Measurements from ENCODE around the gene PPP2R5D.

The PPP2R5D gene

DNA sequence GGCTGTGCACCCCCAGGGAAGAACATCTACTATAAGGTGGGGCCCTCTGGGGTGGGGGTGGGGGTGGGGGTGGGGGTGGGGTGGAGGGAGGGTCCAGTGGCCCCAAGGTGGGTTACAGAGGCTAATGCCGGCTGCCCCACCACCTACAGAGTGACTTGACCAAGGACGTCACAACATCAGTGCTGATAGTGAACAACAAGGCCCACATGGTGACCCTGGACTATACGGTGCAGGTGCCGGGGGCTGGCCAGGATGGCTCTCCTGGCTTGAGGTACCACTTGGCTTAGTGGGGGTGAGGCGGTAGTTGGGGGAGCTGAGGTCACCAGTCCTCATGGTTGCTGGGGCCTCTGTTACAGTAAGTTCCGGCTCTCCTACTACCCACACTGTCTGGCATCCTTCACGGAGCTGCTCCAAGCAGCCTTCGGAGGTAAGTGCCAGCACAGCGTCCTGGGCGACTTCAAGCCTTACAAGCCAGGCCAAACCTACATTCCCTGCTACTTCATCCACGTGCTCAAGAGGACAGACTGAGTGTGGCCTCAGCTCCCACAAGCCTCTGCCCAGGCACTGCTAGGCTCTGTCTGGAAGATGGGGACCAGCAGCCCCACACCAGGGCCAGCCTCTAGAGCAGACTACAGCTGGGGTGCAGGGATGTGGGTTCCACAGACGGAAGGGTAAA lies 21.1 kb upstream of the PPP2R5D start:
- peak in 1 of 58 donors; percentile 19 for DNase-seq

GRCh38 chr6:42963855-42964605 lies 20.3 kb upstream of the PPP2R5D start:
- peak in 2 of 58 donors; percentile 7 to 29 for DNase-seq

- DNase-seq, result no peak
Measured at GRCh38 chr6:42966571-42966970, 17.8 kb upstream of the PPP2R5D start.

- no peak for DNase-seq
Measured at GRCh38 chr6:42967228-42967627, 17.1 kb upstream of the PPP2R5D start.

DNA sequence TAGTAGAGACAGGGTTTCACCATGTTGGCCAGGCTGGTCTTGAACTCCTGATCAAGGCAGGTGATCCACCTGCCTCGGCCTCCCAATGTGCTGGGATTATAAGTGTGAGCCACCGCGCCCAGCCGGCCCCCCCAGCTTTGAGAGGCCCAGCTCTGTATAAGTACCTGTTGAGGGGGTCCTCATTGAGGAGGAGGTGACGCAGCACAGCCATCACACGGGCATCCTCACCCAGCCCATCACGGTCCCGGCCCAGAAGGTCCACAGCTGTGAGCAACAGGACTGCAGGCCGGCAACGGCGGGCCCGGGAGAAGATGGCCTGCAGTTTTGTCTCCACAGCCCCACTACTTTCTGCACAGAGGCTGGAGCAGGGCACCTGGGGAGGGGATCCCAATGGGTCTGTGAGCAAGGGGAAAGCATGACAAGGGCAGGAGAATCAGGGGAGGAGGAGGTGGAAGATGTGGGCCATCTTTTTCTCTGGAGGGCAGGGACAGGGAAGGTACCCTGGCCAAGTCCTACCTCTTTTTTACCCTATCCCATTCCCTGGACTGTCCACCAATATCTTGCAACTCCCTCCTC lies 16.2 kb upstream of the PPP2R5D start:
- DNase-seq, result no peak

- no peak for DNase-seq
Measured at GRCh38 chr6:42968783-42969182, 15.6 kb upstream of the PPP2R5D start.

DNA sequence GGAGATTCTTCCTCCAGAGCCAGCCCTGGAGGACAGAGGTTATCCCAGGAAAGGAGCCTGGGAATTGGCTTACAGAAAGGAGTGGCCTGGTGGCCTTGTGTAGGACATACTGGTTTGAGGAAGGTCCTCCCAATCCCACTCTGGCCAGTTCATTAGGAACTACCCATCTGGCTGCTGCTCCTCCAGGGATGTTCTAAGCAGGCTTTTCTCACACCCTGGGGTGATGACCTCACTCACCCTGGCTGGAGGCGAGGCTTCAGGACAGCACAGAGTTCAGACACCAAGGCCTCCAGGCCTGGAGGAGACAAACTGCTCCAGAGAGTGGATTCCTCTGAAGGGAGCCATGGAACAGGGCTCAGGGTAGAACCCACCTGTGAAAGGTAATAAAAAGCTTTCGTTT lies 14.9 kb upstream of the PPP2R5D start:
- no peak for DNase-seq

GRCh38 chr6:42969934-42970333 lies 14.4 kb upstream of the PPP2R5D start:
- DNase-seq, result no peak

DNA sequence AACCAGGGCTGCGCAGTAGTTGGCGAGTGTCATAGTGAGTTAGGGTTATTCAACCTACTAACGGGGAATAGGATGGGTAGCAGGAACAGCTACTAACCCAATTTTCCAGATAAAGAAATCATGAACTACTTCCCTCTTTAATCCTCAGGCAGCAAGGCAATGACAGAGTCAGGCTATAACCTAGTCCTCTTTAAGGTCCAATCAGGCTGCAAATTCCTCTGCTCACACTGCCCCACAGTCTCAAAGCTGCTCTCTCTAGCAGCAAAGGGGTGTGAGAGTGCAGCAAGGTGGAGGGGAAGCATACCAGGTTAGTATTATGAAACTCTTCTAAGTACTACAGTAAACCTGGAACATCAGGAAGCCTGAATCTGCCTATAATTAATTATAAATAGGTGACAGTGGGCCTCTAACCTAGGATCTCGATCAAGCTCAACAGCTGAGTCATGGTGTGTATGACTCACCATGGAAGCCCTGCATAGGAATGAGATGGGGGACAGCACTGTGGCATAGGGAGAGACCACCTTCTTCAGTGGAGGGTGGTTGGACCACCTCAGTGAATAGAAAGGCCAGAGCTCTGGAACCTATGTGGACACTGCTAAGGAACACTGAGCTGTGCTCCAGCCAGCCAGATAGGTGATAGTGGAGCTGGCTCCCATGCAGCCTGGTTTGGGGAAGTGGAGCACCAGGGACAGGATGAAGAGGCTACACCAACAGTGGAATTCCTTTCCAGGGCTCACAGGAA lies 13.3 kb upstream of the PPP2R5D start:
- no peak for DNase-seq

DNA sequence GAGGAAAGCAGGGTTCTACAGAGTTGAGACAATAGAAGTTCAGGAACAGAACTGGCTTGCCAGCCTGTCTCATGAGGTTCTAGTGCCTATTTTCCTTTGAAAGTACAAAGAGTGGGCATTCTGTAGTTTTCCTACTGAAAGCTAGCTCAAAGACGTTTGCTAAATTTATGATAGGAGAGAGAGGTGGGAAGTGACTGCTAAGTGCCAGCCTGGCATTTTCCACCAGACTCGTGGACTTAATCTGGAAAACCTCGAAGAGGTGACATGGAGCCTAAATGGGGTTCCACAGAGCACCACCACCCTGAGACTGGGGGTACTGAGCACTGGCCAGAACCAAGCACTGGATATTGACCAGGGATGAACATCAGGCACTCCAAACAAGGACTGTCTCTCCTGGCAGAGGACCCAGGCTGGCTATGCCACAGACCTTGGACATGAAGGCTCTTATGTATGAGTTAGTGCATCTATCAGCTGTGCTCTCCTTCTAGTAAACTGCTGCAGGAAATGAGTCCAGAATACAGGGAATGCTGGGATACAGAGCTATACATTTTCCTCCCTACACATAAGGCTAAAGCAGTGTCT lies 12.5 kb upstream of the PPP2R5D start:
- DNase-seq, result peak in 7 of 58 donors; percentile 19 to 64 (median 34)

DNA sequence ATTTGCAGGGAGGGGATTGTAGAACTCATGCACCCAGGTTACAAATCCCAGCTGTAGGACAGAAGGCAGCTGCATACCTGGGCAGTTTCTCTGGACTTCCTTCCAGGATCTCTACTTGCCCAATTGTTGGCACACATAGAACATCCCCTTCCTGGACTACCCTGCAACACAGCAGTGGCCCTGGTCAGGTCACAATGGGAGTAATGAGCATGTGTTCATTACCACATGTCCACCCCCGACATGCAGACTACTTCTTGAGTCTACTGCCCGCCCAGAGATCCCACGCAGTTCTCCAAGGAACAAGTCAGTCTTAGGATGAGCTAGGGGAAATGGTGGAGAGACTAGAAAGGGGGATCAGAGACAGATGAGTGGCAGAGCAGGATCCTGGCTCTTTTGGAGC lies 10.4 kb upstream of the PPP2R5D start:
- no peak for DNase-seq

DNA sequence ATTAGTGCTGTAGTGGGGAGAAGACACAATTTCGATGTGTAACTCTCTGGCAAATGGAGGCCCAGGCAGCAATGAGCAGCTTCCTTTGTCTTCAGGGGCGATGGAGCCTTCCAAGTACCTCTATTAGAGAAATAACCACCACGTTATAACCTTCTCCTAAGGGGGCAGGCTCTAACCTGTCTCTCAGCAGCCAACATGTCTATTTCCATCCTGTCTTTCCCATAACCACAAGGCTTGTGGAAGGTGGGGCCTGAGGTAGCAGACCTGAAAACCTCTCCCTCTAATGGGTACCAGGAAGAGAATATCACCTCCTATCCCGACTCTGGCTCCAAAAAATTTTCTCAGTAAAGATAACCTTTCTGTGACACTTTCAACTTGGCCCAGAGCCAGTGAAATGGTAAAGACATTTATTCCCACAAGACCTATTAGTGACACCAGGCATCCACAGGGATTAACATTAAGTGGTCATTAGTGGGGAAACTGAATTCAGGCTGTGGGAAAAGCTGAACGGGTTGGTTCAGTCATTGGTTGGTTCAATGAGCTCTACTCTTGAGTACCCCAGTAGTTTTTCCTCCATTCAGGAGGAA lies 9.4 kb upstream of the PPP2R5D start:
- DNase-seq, result no peak

- peak in 5 of 58 donors; percentile 10 to 47 (median 25) for DNase-seq
Measured at GRCh38 chr6:42978487-42978838, 5.9 kb upstream of the PPP2R5D start.

- DNase-seq, result peak; percentile 23 to 95 (median 80)
Measured at GRCh38 chr6:42978839-42979522, 5.4 kb upstream of the PPP2R5D start, which contains the start of gene PEX6. Gene PEX6, minus strand, starts transcription at chr6:42979181. Its CDS starts 31 bp downstream, at chr6:42979150.

DNA sequence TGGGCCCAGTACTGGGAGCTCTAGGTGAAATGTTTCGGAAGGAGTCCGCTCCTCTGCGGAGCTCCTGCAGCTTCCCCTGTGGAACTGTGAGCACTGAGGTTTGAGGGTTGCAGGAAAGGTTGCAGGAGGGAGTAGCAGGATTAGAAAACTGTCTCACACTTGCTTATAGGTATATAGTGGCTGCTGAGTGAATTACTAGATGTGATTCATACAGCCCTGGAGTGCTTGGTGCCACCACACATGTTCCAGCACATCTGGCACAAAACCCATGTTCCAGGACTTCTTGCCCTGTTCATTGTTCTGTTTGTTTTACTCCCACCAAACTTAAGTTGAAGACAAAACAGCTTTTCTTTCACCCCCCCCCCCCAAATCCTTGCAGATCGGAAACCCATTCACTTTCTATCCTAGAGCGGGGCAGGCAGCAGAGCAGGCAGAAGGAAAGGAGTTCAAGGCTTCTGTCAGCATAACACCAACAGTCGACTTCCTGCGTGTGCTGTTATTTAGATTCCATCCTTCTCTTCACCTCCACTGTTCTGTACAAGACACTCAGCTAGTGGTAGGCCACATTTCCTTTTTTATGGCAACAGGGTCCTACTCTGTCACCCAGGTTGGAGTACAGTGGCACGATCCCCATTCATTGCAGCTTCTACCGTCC lies 4.7 kb upstream of the PPP2R5D start:
- DNase-seq, result no peak

- DNase-seq, result no peak
Measured at GRCh38 chr6:42981836-42982235, 2.5 kb upstream of the PPP2R5D start.

DNA sequence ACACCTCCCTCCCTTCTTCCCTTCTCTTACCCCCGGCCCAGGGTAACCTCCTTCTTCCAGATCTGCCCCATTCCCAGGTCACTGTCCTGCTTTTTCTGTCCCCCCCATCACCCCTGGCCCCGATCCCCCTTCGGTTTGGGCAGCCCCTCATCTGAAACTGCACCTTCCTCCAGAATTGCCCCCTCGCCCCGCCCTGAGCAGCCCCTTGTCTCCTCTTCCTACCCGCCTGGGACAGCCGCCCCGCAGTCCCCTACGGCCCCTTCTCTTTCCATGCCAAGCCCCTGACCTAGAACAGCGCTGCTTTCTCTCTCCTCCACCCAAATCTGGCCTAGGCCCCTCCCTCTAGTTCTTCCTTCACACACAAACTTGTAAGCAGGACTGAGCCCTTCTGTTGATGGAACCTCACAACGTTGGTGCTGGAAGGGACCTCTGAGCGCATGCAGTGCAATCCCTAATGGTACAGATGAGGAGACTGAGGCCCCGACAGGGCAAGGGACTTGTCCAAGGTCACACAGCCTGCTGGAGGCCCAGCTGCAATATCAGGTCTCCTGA lies 630 bp downstream of the PPP2R5D start:
- no peak for DNase-seq

GRCh38 chr6:42987533-42988451 lies 3.4 kb downstream of the PPP2R5D start:
- no peak for DNase-seq
